Spleen (tissue), 7 donors: ENCODE measurements around the gene ZNF684.

ENCODE experiments used
- POLR2A ChIP-seq, 3 donors: fragments of 450-650 bp; IDR thresholded peaks; one replicate each; pipeline ENCODE4 v1.5.1; 2017; ENCODE audit warnings: antibody characterized with exemption in 3 of 3, mild to moderate bottlenecking in 1 of 3
- POLR2AphosphoS5 ChIP-seq, 3 donors: sonication (generic); formaldehyde crosslinking; IDR thresholded peaks; one replicate each; pipeline ENCODE4 v1.5.1; 2017; ENCODE audit warnings: antibody characterized with exemption in 3 of 3
- TF ChIP-seq, protein P1 (sequence below), 11 experiments: fragments of 200-600 bp in 7 of 11; fragments of 450-650 bp in 4 of 11; sonication (generic) in 4 of 11; IDR thresholded peaks in 8 of 11; conservative IDR thresholded peaks in 3 of 11; 1 replicate in 7 of 11; 2 replicates in 4 of 11; pipeline versions ENCODE4 v1.4.0 to v1.8.0; 2016 to 2021; ENCODE audit warnings: antibody characterized with exemption in 11 of 11, inconsistent platforms in 4 of 11, mild to moderate bottlenecking in 1 of 11
- donor health status: DM: no; HTN: no; CAD: no; lungs with moderate emphysema.
- donor health status: DM: no; HTN: no; CAD: no.
- donor health status: DM: no; HTN: no; CAD: no.

DNA sequence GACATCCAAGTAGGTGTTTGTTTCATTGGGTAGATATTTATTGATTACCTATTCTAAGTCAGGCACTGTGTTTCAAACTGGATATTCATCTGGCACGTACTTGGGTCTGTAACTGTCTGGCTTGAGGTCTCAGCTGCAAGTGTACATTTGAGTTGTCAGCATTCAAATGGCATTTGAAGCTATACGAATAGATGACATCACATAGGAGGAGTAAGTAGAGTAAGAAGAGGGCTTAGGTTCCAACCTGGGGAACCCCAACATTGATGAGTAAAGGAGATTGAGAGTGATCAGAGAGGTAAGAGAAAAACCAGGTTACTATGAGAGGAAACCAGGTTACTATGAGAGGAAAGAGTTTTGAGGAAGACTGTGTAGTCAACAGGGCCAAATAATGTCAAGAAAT, 30.7 kb downstream of the ZNF684 start:
- TF ChIP-seq, protein P1, sequence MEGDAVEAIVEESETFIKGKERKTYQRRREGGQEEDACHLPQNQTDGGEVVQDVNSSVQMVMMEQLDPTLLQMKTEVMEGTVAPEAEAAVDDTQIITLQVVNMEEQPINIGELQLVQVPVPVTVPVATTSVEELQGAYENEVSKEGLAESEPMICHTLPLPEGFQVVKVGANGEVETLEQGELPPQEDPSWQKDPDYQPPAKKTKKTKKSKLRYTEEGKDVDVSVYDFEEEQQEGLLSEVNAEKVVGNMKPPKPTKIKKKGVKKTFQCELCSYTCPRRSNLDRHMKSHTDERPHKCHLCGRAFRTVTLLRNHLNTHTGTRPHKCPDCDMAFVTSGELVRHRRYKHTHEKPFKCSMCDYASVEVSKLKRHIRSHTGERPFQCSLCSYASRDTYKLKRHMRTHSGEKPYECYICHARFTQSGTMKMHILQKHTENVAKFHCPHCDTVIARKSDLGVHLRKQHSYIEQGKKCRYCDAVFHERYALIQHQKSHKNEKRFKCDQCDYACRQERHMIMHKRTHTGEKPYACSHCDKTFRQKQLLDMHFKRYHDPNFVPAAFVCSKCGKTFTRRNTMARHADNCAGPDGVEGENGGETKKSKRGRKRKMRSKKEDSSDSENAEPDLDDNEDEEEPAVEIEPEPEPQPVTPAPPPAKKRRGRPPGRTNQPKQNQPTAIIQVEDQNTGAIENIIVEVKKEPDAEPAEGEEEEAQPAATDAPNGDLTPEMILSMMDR (IDR thresholded peaks at IDR 0.05 in 8 of 11, conservative IDR thresholded peaks at IDR 0.05 in 3 of 11): no peak
- no peak for TF ChIP-seq POLR2A (IDR thresholded peaks at IDR 0.05)
- no peak for TF ChIP-seq POLR2AphosphoS5 (IDR thresholded peaks at IDR 0.05)
